HG03457 (cell line): ENCODE measurements around the gene MED8.

Source experiments
- ATAC-seq: cut with Tn5 transposase; IDR thresholded peaks from one replicate; pipeline ENCODE4 v1.9.1; 2021; ENCODE audit warnings: moderate number of reproducible peaks; ENCODE audit not compliant: unreplicated experiment

Gene MED8

DNA sequence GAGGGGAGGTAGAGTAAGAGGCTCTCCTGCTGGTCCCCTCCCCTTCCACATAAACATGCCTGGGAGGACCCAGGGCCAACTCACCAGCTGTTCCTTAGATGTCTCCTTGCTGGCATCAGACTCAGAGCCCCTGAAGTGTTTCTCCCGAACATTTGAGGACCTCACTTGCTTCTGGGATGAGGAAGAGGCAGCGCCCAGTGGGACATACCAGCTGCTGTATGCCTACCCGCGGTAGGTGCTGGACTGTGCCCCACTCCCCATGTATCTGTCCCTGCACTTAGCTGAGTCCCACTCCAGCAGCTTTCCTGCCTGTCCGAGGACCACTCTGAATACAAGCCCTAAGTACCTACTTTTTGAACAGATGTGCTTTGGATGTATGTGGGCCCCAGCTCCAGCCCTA lies 51.6 kb downstream of the MED8 start:
- no peak for ATAC-seq

GRCh38 chr1:43337588-43337987 lies 52.0 kb downstream of the MED8 start, which contains the start of gene MPL:
Gene MPL, plus strand, starts transcription at chr1:43337818. Its CDS starts 31 bp downstream, at chr1:43337849.
- ATAC-seq, result no peak

DNA sequence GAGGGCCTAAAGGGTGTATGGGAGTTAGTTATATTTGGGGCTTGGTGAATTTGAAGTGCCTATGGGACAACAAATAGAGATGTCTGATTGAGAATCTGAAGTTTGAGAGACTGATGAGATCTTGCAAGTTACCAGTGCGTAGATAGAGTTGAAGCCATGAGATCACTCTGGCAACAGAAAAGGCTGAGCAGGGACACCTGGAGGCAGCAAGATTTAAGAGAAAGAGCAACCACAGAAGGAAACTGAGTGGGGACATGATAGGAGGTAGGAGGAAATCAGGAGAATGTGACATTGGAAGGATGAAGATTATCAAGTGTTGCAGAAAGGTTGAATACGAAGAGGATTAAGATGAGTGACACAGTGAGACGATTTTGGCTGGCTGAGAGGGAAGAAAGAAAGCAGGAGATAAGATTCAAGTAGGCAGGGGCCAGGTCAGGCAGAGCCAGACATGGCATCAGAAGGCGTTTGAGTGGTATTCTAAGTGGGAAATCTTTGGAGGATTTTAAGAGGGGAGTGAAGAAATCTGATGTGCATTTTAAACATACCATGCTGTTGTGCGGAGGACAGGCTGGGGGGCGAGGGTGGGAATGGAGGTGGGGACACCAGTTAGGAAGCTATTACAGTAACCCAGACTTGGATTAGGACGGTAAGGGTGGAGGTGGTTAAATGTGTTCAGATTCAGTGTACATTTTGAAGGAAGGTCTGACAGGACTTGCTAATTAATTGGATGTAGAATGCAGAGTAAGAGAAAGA lies 55.0 kb downstream of the MED8 start:
- no peak for ATAC-seq
